22Rv1 (cell line): ENCODE measurements around the gene GNG12.

Experiments used
- ZFX ChIP-seq: fragments of 450-650 bp; IDR thresholded peaks from 2 replicates; pipeline ENCODE4 v1.6.1; 2017; ENCODE audit warnings: antibody characterized with exemption, borderline replicate concordance
- TF ChIP-seq, protein P1 (sequence below): fragments of 450-650 bp; IDR thresholded peaks from 2 replicates; pipeline ENCODE4 v1.5.1; 2017; ENCODE audit warnings: mild to moderate bottlenecking

DNA sequence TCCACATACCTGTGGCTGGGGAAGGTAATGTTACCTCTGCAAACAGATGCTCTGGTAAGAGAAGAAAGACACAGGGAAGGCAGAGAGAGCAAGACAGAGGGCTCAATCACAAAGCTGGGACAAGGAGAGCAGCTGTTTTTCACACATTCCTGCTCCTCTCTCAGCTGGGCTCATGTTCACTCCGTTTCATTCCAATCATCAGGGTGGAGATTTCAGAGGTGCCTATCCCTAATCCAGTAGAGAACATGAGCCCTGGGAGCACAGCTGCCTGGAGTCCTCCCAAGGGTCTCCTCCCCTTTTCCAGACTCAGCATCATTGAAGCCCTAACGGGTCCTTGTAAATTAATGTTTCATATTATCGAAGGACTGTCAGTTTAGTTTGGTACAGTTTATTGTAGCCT lies 128.9 kb downstream of the GNG12 start:
- TF ChIP-seq, protein P1, sequence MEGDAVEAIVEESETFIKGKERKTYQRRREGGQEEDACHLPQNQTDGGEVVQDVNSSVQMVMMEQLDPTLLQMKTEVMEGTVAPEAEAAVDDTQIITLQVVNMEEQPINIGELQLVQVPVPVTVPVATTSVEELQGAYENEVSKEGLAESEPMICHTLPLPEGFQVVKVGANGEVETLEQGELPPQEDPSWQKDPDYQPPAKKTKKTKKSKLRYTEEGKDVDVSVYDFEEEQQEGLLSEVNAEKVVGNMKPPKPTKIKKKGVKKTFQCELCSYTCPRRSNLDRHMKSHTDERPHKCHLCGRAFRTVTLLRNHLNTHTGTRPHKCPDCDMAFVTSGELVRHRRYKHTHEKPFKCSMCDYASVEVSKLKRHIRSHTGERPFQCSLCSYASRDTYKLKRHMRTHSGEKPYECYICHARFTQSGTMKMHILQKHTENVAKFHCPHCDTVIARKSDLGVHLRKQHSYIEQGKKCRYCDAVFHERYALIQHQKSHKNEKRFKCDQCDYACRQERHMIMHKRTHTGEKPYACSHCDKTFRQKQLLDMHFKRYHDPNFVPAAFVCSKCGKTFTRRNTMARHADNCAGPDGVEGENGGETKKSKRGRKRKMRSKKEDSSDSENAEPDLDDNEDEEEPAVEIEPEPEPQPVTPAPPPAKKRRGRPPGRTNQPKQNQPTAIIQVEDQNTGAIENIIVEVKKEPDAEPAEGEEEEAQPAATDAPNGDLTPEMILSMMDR: no peak
- no peak for TF ChIP-seq ZFX
